DND-41 (cell line): ENCODE data around the gene FARP2.
"Not testable (repeated sequence)": the region's sequence is repeated elsewhere in the genome, so short reads cannot be mapped to it uniquely, and the experiment has no call there.

ENCODE experiments used
- CTCF ChIP-seq: IDR thresholded peaks from 2 replicates; pipeline ENCODE4 v1.5.1; 2012; ENCODE audit warnings: borderline replicate concordance, low read length, moderate library complexity, mild to moderate bottlenecking; ENCODE audit not compliant: poor library complexity, severe bottlenecking; ENCODE audit errors: extremely low read depth
- EZH2 ChIP-seq: IDR thresholded peaks from 3 replicates; pipeline ENCODE4 v1.6.1; 2012; ENCODE audit warnings: borderline replicate concordance, low read depth, mild to moderate bottlenecking, moderate library complexity, low read length, inconsistent platforms; ENCODE audit not compliant: severe bottlenecking

- TF ChIP-seq CTCF, EZH2: not testable (repeated sequence)
Observed at GRCh38 chr2:241318830-241319229, 37.3 kb upstream of the FARP2 start.
